NCI-H1694 treated with DMSO at 0.1 percent for 48 hours (cell line): ENCODE results near the gene STAG1.
"Not testable (repeated sequence)": the region's sequence is repeated elsewhere in the genome, so short reads cannot be mapped to it uniquely, and the experiment has no call there.

Source experiments
- DNase-seq: peaks from one replicate; lab custom pipeline; 2025; lab: John Stamatoyannopoulos, UW

The STAG1 gene

GRCh38 chr3:136595913-136596697 is 156.1 kb downstream of the STAG1 start:
- DNase-seq = no peak

GRCh38 chr3:136586580-136586979 is 165.6 kb downstream of the STAG1 start:
- DNase-seq = no peak

- no peak for DNase-seq
These were observed 167.4 kb downstream of the STAG1 start for GRCh38 chr3:136584728-136585127.

- no peak for DNase-seq
These were observed 168.4 kb downstream of the STAG1 start for GRCh38 chr3:136583823-136584222.

GRCh38 chr3:136577791-136578190 is 174.4 kb downstream of the STAG1 start:
- no peak for DNase-seq

GRCh38 chr3:136576279-136577009 is 175.7 kb downstream of the STAG1 start:
- DNase-seq = no peak

- no peak for DNase-seq
These were observed 184.5 kb downstream of the STAG1 start for GRCh38 chr3:136567599-136568188.

GRCh38 chr3:136564962-136565361 is 187.2 kb downstream of the STAG1 start:
- DNase-seq = not testable (repeated sequence)

GRCh38 chr3:136562026-136562425 is 190.2 kb downstream of the STAG1 start:
- DNase-seq = no peak

- DNase-seq = no peak
These were observed 192.3 kb downstream of the STAG1 start for GRCh38 chr3:136559896-136560295.

- not testable (repeated sequence) for DNase-seq
These were observed 202.7 kb downstream of the STAG1 start for GRCh38 chr3:136549461-136549860.

- DNase-seq = no peak
These were observed 204.9 kb downstream of the STAG1 start for GRCh38 chr3:136547293-136547692.

GRCh38 chr3:136546720-136547119 is 205.5 kb downstream of the STAG1 start:
- no peak for DNase-seq

GRCh38 chr3:136545664-136546268 is 206.4 kb downstream of the STAG1 start:
- no peak for DNase-seq

GRCh38 chr3:136544532-136544931 is 207.6 kb downstream of the STAG1 start:
- DNase-seq = no peak

- DNase-seq = no peak
These were observed 208.8 kb downstream of the STAG1 start for GRCh38 chr3:136543385-136543784.

- DNase-seq = no peak
These were observed 216.3 kb downstream of the STAG1 start for GRCh38 chr3:136535906-136536305.

- no peak for DNase-seq
These were observed 219.4 kb downstream of the STAG1 start for GRCh38 chr3:136532766-136533165.

GRCh38 chr3:136518102-136518501 is 234.1 kb downstream of the STAG1 start:
- DNase-seq = no peak

GRCh38 chr3:136516656-136517055 is 235.5 kb downstream of the STAG1 start:
- DNase-seq = no peak

GRCh38 chr3:136516095-136516494 is 236.1 kb downstream of the STAG1 start:
- no peak for DNase-seq

- not testable (repeated sequence) for DNase-seq
These were observed 237.6 kb downstream of the STAG1 start for GRCh38 chr3:136514533-136514932.

- no peak for DNase-seq
These were observed 238.8 kb downstream of the STAG1 start for GRCh38 chr3:136513367-136513766.
